Measurements from ENCODE around the gene NUP153.
A peak's percentile ranks its signal among the peaks of the same experiment; 100 is the strongest.
"Not testable (repeated sequence)": the region's sequence is repeated elsewhere in the genome, so short reads cannot be mapped to it uniquely, and the experiment has no call there.

The NUP153 gene

DNA sequence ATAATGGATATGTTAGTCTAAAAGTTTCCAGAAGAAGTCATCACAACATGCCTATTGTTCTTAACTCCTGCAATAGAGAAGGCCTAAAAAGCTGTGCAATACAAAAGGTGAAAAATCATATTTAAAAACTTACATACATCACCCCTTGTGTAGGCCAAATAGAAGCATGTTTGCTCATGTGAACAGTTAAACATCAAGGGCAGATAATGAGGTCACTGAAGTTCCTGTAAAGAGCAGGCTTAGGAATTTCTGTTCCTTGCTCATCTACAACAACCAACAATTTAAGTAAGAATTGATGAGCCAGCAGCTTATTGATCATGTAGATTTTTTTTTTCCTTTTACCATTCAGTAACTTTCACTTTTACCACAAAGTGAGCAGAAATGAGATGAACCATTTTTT is 7.5 kb upstream of the NUP153 start:
- no peak for DNase-seq (ENCODE audit: low read depth in 2 of 2)

DNA sequence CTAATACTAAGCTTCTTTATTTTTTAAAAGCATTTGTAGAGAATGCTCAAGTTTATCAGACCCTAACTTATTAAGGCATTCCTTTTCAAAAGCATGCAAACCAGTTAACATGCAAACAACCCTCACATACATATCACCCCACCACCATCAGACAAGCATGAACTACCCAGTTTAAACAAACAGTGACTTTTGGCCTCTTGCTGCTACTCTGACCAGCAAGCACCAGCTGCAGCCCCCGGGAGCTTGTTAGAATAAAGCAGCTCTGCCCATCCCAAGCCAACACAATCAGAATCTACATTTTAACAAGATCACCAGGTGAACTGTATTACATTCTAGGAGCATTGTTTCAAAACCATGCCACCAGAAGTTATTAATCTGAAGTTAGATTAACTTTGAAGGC is 5.9 kb upstream of the NUP153 start:
- DNase-seq (ENCODE audit: low read depth in 2 of 2) = no peak

DNA sequence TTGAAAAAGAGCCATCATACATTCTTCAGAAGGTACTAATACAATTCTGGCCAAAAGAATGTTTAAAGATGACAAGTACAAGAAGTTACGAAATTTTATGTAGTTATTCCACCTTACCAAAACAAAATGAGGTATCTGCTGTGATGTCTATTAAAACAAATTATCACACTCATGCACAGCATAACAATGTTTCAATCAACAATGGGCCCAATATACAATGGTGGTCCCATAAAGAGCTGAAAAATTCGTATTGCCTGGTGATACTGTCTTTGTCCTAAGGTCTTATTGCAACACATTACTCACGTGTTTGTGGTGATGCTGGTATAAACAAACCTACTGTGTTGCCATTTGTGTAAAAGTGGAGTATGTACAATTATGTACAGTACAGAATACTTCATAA is 3.6 kb upstream of the NUP153 start:
- no peak for DNase-seq (ENCODE audit: low read depth in 2 of 2)

DNA sequence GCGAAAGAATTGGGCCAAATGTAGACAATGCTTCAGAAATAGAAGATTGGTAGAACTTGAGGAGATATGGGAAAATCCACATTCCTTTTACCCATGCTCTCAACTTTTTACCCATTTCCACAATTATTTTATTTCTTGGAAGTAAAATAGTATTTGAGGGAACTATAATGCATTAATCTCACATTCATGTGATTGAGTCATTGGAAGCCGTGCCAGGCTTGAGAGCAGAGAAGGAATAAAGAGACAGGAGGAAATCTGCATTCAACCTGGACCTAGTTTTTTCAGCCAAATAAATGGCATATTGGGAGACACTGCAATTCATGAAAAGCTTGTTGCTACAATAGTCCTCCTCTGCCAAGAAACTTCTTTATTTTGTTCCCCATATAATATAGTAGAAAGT is 2.8 kb upstream of the NUP153 start:
- DNase-seq (ENCODE audit: low read depth in 2 of 2) = no peak

DNA sequence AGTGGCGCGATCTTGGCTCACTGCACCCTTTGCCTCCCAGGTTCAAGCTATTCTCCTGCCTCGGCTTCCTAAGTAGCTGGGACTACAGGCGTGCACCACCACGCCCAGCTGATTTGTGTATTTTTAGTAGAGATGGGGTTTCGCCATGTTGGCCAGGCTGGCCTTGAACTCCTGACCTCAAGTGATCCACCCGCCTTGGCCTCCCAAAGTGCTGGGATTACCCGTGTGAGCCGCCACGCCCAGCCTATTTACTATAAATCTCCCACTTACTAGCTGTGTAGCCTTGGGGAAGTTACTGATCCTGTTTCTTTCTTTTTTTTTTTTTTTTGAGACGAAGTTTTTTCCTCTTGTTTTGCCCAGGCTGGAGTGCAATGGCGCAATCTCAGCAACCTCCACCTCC is 1.3 kb upstream of the NUP153 start:
- not testable (repeated sequence) for DNase-seq (ENCODE audit: low read depth in 2 of 2)

DNA sequence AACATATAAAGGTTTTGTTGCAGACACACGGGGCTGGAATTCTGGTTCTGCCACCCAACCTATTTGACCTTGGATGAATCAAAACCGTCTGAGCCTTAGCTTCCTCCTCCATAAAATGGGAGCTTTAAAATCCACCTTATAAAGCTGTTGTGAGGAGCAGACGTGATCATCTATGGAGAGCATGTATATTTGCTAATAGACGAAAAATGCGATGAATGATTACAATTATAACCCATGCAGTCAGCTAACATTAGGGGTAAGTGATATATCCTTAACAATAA is 586 bp upstream of the NUP153 start:
- no peak for DNase-seq (ENCODE audit: low read depth in 2 of 2)

DNA sequence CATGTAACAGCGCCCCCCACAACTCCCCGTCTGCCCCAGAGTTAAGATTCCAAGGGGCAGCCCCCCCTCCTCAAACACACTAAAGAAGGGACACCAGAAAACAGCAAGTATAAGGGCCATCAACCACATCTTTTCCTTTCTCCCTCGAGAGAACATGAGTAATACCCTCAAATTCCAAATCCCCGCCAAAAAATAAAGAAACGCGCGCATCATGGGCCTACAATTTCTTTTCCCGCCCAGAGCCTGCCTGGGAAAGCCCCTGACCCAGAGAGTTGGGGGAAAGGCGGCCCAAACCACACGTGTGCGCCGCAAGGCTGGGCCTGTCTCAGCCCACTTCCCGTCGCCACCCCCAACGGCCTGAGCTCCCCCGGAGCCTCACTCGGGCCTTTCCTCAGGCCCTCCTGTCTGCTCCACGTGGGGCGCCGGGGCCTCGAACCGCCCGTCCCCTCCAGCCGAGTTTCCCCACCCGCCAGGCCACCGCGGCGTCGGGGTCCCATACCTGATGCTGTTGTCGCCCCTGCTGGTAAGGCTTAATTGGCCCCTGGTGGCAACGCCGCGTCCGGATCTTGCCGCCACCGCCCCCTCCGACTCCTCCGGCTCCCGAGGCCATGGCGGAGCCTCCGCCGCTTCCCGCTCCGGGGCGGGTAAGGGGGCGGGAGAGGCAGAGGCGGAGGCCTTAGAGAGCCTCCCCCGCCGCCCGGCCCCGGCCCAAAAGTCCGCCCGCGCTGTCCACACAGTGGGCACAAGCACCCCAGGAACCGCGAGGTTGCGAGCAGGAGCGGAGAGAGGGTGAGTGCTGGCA is 746 bp downstream of the NUP153 start:
- peak; percentile 82 to 83 for DNase-seq (ENCODE audit: low read depth in 2 of 2)

DNA sequence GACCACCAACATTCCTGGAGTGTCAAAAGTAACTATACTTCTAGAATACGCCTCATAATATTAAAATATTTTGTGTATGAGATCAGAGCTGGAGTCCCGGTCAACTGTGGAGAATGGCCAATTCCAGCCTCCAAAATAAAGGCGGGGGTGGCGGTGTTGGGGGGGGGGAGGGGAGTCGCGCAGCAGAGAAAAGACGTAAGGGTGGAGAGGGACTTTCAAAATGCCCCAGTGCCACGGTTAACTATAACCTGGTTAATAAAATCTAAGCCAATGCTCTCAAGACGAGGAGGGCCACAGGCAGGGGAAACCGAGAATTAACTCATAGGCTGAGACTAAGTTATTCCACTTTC is 1.3 kb downstream of the NUP153 start:
- DNase-seq (ENCODE audit: low read depth in 2 of 2) = no peak

DNA sequence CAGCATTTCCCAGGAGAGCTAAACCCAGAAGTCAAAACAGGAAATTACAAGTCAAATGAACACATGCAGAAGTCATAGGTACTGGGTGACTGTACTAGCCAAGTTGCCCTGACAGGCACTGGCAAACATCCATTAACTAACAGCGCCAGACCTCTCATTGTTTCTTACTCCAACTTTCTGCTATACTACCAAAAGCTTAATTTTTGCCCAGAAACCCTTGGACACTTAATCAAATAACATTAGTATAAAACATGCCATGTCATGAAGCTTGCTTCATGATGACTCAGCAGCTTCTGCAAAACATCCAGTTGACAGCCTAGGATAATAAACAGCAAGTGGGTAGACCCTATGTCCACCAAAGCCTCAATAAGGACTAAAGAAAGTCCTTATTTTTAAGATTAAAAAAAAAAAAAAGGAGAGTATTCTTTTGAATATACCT is 3.5 kb downstream of the NUP153 start:
- no peak for DNase-seq (ENCODE audit: low read depth in 2 of 2)

DNA sequence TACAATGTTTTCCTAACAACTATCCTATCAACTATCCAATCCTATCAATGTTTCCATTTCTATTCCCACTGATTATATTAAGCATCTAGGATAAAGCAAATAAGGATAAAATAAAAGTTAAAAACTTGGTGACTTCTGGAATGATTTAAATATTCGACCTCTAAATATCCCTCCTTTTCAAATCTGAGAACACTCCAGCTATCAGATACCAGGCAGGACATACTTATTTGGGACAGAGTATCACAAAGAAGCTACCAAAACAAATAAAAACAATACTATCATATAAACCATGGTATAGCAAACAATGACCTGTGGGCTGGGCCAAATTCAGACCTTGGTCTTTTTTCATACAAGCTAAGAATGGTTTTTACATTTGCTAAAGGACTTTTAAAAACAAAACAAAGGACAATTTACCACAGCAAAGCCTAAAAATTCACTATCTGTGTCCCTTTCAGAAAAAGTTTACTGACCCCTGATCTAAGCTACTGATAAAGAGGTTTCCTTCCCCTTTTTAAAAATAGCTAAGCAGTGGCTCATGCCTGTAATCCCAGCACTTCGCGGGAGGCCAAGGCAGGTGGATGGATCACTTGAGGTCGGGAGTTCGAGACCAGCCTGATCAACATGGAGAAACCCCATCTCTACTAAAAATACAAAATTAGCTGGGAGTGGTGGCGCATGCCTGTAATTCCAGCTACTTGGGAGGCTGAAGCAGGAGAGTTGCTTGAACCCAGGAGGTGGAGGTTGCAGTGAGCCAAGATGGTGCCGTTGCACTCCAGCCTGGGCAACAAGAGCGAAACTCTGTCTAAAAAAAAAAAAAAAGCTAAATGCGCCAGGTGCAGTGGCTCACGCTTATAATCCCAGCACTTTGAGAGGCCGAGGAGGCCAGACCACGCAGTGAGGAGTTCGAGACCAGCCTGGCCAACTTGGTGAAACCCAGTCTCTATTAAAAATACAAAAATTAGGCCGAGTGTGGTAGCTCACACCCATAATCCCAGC is 6.0 kb downstream of the NUP153 start:
- no peak for DNase-seq (ENCODE audit: low read depth in 2 of 2)

DNA sequence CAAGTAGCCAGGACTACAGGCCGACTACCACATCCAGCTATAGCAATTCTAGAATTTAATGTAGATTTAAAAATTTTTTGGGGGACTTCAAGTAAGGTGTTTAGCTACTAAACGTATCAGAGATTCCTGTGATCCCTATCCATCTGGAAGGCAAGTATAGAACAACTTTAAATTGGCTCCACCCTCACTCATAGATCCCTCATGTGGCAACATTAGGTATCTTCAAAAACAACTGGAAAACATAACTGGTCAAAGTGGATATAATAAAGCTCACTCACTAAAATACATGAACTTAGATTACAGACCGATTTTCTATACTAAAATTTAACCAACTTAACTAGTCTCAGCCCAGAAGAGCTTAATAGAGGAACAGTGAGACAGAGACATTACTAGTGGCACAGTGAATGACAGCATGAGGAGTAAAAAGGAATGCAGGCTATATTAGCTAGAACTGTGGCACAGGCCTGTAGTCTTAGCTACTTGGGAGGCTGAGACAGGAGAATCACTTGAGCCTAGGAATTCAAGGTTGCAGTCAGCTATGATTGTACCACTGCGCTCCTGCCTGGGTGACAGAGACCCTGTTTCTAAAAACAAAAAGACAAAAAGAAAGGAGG is 14.7 kb downstream of the NUP153 start:
- DNase-seq (ENCODE audit: low read depth in 2 of 2) = no peak

DNA sequence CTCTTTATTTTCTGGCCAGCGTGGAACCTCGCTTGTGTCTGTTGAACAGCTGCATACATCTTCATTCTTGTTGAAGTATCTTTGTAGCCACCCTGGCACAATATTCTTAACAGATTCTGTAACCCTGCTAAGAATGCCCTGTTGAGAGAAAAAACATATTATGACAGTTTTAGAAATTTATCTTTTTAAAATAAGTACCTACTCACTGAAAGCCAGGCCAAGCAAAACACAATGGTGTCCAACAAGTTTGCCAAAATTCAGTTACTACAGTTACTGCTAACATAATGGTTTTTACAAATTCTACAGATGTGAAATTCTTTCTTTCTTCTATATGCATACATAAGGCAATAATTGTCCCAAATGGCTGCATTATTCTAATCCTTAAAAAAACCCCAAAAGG is 18.2 kb downstream of the NUP153 start:
- no peak for DNase-seq (ENCODE audit: low read depth in 2 of 2)

DNA sequence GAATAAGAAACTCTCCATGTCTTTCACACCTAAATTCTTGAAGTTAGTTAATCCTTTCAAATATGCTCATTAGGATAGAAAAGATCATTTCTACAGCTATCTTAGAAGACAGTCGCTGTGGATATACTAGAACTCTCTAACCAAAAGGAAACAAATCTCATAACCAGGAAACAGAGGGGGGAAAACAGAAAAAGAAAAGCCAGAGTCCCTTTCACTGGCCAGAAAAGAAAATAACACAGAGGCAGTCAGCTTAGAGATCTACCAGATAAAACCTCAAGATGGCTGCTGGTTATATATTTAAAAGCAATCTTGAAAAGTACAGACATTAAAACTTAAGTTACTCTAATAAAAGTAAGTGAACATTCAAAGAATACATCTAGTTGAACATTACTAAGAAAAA is 19.6 kb downstream of the NUP153 start:
- DNase-seq (ENCODE audit: low read depth in 2 of 2) = no peak

DNA sequence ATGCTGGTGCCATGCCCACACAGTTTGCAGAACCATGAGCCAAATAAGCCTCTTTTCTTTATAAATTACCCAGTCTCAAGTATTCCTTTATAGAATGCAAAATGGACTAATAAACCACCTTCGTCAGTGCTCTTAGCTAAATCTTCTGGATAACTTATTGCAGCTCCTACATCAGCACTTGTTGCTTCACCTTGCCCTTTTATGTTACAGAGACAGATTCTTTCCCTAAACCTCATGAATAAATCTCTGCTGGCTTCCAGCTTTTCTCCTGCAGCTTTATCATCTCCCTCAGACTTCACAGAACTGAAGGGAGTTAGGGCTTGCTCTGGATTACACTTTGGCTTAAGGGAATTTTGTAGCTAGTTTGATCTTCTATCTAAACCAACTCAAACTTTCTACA is 22.6 kb downstream of the NUP153 start:
- DNase-seq (ENCODE audit: low read depth in 2 of 2) = no peak

DNA sequence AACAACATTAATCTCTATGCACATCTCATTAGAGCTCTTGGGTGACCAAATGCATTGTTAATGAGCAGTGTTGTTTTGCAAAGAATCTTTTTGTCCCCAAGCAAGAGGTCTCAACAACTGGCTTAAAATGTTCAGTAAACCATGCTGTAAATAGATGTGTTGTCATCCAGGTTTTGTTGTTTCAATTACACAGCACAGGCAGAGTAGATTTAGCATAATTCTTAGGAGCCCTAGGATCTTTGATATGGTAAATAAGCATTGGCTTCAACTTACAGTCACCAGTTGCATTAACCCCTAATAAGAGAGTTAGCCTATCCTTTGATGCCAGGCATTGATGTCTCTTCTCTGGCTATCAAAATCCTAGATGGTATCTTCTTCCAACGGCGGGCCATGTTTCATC is 23.3 kb downstream of the NUP153 start:
- DNase-seq (ENCODE audit: low read depth in 2 of 2) = no peak

DNA sequence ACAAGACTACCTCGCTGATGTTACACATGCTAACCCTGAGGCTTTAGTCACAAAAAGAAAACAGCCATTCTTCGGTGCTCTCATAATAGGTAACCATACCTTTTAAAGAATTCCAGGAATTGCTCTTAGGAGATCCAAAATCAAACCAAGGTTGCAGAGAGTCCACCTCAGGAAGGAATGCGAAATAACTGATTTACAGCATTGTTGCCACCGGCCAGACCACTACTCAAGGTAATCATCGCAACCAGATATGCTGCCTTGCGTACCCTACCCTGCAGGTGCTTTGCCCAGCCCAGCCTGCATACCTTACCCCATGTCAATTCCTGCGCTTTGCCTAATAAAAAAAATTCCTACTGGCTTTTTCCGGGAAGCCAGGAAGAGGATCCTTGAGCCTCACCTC is 27.0 kb downstream of the NUP153 start:
- DNase-seq (ENCODE audit: low read depth in 2 of 2) = no peak

DNA sequence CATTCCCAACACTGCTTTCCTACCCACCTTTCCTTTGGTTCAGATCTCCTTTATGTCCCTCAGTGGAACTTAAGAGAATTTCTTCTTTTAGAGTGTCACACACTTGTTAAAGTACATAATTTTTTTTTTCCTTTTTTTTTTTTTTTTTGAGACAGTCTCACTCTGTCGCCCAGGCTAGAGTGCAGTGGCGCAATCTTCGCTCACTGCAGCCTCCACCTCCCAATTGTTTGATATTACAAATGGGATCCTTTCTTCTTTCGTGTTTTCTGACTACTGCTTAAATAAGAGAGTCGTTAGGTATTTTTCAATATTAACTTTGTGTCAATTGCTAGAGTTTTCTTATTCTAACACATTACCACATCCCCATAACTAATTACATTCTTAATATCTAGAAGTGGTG is 29.1 kb downstream of the NUP153 start:
- DNase-seq (ENCODE audit: low read depth in 2 of 2) = no peak

DNA sequence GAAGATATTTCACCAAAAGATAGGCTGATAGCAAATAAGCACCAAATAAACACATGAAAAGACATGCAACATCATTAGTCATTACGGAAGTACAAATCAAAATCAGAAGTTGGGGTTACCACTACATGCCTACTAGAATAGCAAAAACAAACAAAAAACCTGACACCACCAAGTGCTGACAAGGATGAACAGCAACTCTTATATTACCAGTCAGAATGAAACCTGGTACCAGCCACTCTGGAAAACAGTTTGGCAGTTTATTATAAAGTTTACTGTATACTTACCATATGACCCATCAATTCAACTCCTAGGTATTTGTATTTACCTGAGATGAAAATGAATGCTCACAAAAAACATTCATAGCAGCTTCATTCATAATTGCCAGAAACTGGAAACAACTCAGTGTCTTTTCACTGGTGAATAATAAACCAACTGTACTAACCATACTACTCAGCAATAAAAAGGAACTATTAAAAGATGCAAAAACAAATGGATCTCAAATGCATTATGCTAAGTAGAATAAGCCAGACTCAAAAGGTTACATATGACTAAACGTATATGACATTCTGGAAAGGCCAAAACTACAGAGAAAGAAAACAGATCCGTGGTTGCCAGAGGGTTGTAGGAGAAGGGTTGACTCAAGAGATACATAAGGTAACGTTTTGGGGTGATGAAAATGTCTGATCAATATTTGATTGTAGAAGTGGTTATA is 33.0 kb downstream of the NUP153 start:
- no peak for DNase-seq (ENCODE audit: low read depth in 2 of 2)

DNA sequence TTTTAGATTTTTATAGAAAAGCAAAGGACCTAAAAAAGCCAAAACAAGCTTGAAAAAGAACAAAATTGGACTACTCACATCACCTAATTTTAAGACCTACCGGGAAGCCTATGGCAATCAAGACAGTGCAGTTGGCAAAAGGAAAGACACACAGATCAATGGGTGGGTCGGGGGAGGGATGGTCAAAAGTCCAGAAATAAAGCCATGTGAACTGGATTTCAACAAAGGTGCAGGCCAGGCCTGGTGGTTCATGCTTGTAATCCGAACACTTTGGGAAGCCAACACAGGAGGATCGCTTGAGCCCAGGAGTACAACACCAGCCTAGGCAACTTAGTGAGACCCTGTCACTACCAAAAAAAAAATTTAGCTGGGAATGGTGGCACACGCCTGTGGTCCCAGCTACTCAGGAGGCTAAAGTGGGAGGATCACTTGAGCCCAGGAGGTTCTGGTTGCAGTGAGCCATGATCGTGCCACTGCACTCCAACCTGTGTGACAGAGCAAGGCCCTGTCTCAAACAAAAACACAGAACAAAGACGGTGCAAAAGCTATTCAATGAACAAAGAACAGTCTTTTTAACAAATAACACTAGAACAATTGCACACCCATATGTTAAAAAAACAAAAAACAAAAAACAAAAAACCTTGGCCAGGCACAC is 34.5 kb downstream of the NUP153 start:
- DNase-seq (ENCODE audit: low read depth in 2 of 2) = no peak

DNA sequence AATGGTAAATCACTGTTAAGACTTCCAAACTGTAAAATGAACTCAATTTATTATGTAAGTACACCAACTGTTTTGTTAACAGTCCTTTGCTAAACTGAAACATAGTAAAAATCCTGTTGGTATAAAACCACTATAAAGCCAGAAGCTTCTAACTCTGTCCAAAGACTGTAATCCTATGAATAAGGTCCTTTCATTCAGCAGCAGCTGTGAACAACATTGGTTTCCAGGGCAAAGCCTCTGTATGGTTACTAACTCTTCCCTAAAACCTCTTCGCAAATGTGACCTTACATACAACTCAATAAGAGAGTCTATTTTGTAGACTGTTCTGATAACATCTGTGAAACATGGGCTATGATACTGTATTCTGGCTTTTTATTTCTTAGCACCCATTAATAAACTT is 40.1 kb downstream of the NUP153 start:
- DNase-seq (ENCODE audit: low read depth in 2 of 2) = no peak

DNA sequence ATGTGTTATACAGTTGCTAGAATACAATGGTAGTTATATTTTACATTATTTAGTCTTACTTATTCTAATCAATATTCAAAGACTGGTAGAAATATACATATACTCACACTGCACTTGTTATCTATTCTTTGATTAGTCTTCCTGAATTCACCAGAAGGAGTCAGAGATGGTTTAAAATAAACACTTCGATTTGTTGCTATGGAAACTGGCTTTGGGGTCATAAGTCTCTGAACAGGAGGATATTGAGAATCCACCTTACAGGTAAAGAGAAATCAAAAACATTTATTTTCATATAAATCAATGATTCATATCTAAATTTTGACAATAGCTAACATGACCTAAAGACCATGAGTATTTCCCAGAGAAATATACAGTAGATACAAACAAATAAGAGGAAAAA is 41.6 kb downstream of the NUP153 start:
- DNase-seq (ENCODE audit: low read depth in 2 of 2) = no peak

DNA sequence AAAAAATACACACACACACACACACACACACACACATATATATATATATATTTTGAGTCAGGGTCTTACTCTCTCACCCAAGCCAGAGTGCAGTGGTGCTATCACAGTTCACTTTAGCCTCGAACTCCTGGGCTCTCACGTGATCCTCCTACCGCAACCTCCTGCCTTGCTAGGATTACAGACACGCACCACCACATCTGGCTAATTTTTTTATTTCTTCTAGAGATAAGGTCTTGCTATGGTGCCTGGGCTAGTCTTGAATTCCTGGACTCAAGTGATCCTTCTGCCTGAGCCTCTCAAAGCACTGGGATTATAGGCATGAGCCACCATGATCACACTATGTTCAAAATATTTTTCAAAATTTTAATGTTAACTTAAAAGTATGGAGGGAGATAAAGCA is 43.5 kb downstream of the NUP153 start:
- DNase-seq (ENCODE audit: low read depth in 2 of 2) = no peak

Data from stimulated activated CD8-positive, alpha-beta memory T cell treated with anti-CD3 and anti-CD28 coated beads, Interleukin-2, amount 100 ng/mL, for 48 hours (primary cell).